Esophagus muscularis mucosa (tissue), 4 donors: Measurements from ENCODE around the gene ANTXR1. TPM values are rescaled to one million over a fixed set of nuclear protein-coding genes. Genes with fewer than 3 reads are reported as not detected.
A peak's percentile ranks its signal among the peaks of the same experiment; 100 is the strongest.

Experiments
- DNase-seq: peaks from one replicate; pipeline ENCODE4 v3.0.0-alpha.2; 2017; ENCODE audit errors: extremely low spot score
- H3K27ac ChIP-seq, 4 donors: fragments of 200-600 bp; sonication (generic); replicated peaks in 1 of 4; 1 replicate in 3 of 4; 2 replicates in 1 of 4; pipeline ENCODE4 v1.5.1; 2016 to 2019; ENCODE audit warnings: mild to moderate bottlenecking in 1 of 4
- H3K27me3 ChIP-seq, 4 donors: fragments of 200-600 bp; sonication (generic); one replicate each; pipeline versions ENCODE4 v1.5.1 to v1.6.0; 2016 to 2019
- H3K36me3 ChIP-seq, 4 donors: fragments of 200-600 bp; sonication (generic); one replicate each; pipeline ENCODE4 v1.5.1; 2016 to 2019
- H3K4me1 ChIP-seq, 4 donors: fragments of 200-600 bp; sonication (generic); one replicate each; pipeline ENCODE4 v1.5.1; 2016 to 2019
- H3K4me3 ChIP-seq, 4 donors: fragments of 200-600 bp; sonication (generic); 1 replicate in 2 of 4; 2 replicates in 2 of 4; pipeline ENCODE4 v1.5.1; 2016 to 2019; ENCODE audit warnings: mild to moderate bottlenecking in 4 of 4, moderate library complexity in 1 of 4
- H3K9me3 ChIP-seq, 4 donors: fragments of 200-600 bp; sonication (generic); 1 replicate in 3 of 4; 2 replicates in 1 of 4; pipeline ENCODE4 v1.5.1; 2016 to 2019
- CTCF ChIP-seq, 3 experiments: fragments of 200-600 bp in 2 of 3; fragments of 450-650 bp in 1 of 3; sonication (generic) in 2 of 3; IDR thresholded peaks; one replicate each; pipeline ENCODE4 v1.5.1; 2017 to 2019; ENCODE audit warnings: antibody characterized with exemption in 3 of 3, mild to moderate bottlenecking in 2 of 3, moderate library complexity in 1 of 3
- EP300 ChIP-seq: sonication (generic); formaldehyde crosslinking; IDR thresholded peaks from one replicate; pipeline ENCODE4 v1.6.1; 2017; ENCODE audit warnings: antibody characterized with exemption
- POLR2A ChIP-seq: fragments of 450-650 bp; IDR thresholded peaks from one replicate; pipeline ENCODE4 v1.6.1; 2017; ENCODE audit warnings: antibody characterized with exemption, moderate library complexity, mild to moderate bottlenecking, low read depth
- POLR2AphosphoS5 ChIP-seq, 2 donors: sonication (generic); formaldehyde crosslinking; IDR thresholded peaks; one replicate each; pipeline ENCODE4 v1.6.1; 2017; ENCODE audit warnings: antibody characterized with exemption in 2 of 2
- WGBS: methylation state at CpG from one replicate; pipeline ENCODE4 v1.1.5; 2018; 5-methylcytosine and 5-hydroxymethylcytosine counted together
- intact Hi-C: fragments of 100-400 bp; cut with DNase I; formaldehyde crosslinking; loops from one replicate; pipeline ENCODE4 v1.15.1; 2023
- total RNA-seq, 4 donors: library from RNA; depleted of rRNA; stranded (reverse); fragments of >200 nt; gene quantifications; one replicate each; pipeline versions ENCODE4 v1.1.0 to v1.2.1, GENCODE V29; 2016

ANTXR1 gene
- total RNA-seq, 4 donors from 2014 or later, result 74.6 to 115 (median 92.1) TPM

GRCh38 chr2:69183659-69184058 is 170.7 kb downstream of the ANTXR1 start:
- no peaks in the 10 kb centered on the region for H3K9me3 ChIP-seq
- peaks cover 0 to 41% (median 35%) of the 10 kb centered on the region in 4 donors for H3K4me1 ChIP-seq
- TF ChIP-seq POLR2A (no peak), CTCF (IDR thresholded peaks at IDR 0.05) (no peak), EP300 (no peak), POLR2AphosphoS5 (IDR thresholded peaks at IDR 0.05) (no peak)
- H3K4me3 ChIP-seq, result no peak overlapping the region
- DNase-seq, result no peak
- H3K36me3 ChIP-seq, result peaks cover 0 to 56% (median 11%) of the 10 kb centered on the region in 4 donors
- peak overlapping the region in 1 of 4 donors; percentile 36 for H3K27ac ChIP-seq
- intact Hi-C loops, result no loop called here
- 86% methylated on average over 2 of the region's 2 CpGs for WGBS
- no peaks in the 10 kb centered on the region for H3K27me3 ChIP-seq

- WGBS, result 73% methylated on average over 5 of the region's 5 CpGs
- H3K4me1 ChIP-seq, result peaks cover 0 to 38% (median 32%) of the 10 kb centered on the region in 4 donors
- no peak for TF ChIP-seq POLR2AphosphoS5 (IDR thresholded peaks at IDR 0.05)
- TF ChIP-seq CTCF (IDR thresholded peaks at IDR 0.05), result no peak
- H3K4me3 ChIP-seq, result no peak overlapping the region
- peaks cover 0 to 56% (median 11%) of the 10 kb centered on the region in 4 donors for H3K36me3 ChIP-seq
- H3K9me3 ChIP-seq, result no peaks in the 10 kb centered on the region
- H3K27ac ChIP-seq, result peak overlapping the region in 1 of 4 donors; percentile 36
- no peaks in the 10 kb centered on the region for H3K27me3 ChIP-seq
- intact Hi-C loops, result no loop called here
- DNase-seq, result no peak
Measured at GRCh38 chr2:69184224-69184623, 171.2 kb downstream of the ANTXR1 start.

GRCh38 chr2:69185807-69186206 is 172.8 kb downstream of the ANTXR1 start:
- intact Hi-C loops, result no loop called here
- no peaks in the 10 kb centered on the region for H3K9me3 ChIP-seq
- H3K27me3 ChIP-seq, result no peaks in the 10 kb centered on the region
- H3K4me3 ChIP-seq, result no peak overlapping the region
- H3K4me1 ChIP-seq, result peaks cover 0 to 38% (median 32%) of the 10 kb centered on the region in 4 donors
- DNase-seq, result no peak
- no peak overlapping the region for H3K27ac ChIP-seq
- no peak for TF ChIP-seq CTCF (IDR thresholded peaks at IDR 0.05)
- TF ChIP-seq POLR2A, result no peak
- TF ChIP-seq EP300, result no peak
- TF ChIP-seq POLR2AphosphoS5 (IDR thresholded peaks at IDR 0.05), result no peak
- H3K36me3 ChIP-seq, result peaks cover 0 to 56% (median 11%) of the 10 kb centered on the region in 4 donors
- 75% methylated on average over 5 of the region's 7 CpGs for WGBS

GRCh38 chr2:69186614-69187013 is 173.6 kb downstream of the ANTXR1 start:
- Histone ChIP-seq H3K4me3 (no peak overlapping the region), H3K27ac (no peak overlapping the region), H3K9me3 (no peaks in the 10 kb centered on the region), H3K4me1 (peaks cover 0 to 42% (median 35%) of the 10 kb centered on the region in 4 donors), H3K27me3 (no peaks in the 10 kb centered on the region), H3K36me3 (peaks cover 0 to 54% (median 11%) of the 10 kb centered on the region in 4 donors)
- no peak for TF ChIP-seq EP300
- TF ChIP-seq POLR2A, result no peak
- TF ChIP-seq CTCF (IDR thresholded peaks at IDR 0.05), result no peak
- TF ChIP-seq POLR2AphosphoS5 (IDR thresholded peaks at IDR 0.05), result no peak
- no peak for DNase-seq
- 90% methylated on average over 3 of the region's 3 CpGs for WGBS
- intact Hi-C loops, result no loop called here

- WGBS, result 60% methylated on average over 4 of the region's 4 CpGs
- no peak for TF ChIP-seq POLR2A
- DNase-seq, result no peak
- Histone ChIP-seq H3K4me3 (no peak overlapping the region), H3K36me3 (peaks cover 0 to 38% (median 7%) of the 10 kb centered on the region in 4 donors), H3K27ac (peak overlapping the region in 2 of 4 donors; percentile 0 to 51), H3K4me1 (peaks cover 0 to 44% (median 38%) of the 10 kb centered on the region in 4 donors), H3K27me3 (no peaks in the 10 kb centered on the region), H3K9me3 (no peaks in the 10 kb centered on the region)
- intact Hi-C loops, result no loop called here
Measured at GRCh38 chr2:69188182-69188900, 175.4 kb downstream of the ANTXR1 start.
